ENCODE results near the gene SURF4. TPM values are rescaled to one million over a fixed set of nuclear protein-coding genes. Genes with fewer than 3 reads are reported as not detected.

SURF4 gene
- total RNA-seq, 2 experiments from 2014 or later, result 90.7 to 94.6 TPM

DNA sequence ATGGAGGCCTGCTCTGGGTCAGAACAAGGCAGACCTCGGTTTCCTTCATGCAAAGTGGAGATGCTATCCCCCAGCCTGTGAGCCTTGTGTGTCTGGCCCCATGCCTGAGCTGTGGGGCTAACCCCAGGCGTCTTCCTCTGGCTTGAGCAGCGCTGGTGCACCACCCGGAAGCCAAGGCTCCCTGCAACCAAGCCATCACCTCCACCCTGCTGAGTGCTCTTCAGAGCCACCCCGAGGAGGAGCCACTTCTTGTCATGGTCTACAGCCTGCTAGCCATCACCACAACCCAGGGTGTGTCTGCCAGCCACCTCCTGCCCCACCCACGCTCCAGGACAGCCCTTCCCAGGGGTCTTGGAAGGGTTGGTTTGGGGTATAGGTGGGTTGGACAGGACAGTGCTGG, 25.7 kb upstream of the SURF4 start:
- ChIA-PET CTCF (no interaction called here), POLR2A (no interaction called here)
- Histone ChIP-seq H3K4me3 (ENCODE audit: low read length) (no peak overlapping the region), H3K9me3 (ENCODE audit: control insufficient read depth in 1 of 2, insufficient read depth in 1 of 2, low read length in 2 of 2) (no peaks in the 10 kb centered on the region), H3K27me3 (ENCODE audit: control insufficient read depth in 1 of 2, insufficient read depth in 2 of 2, low read length in 2 of 2) (no peaks in the 10 kb centered on the region), H3K4me1 (ENCODE audit: insufficient read depth, low read length) (peaks cover 1% of the 10 kb centered on the region), H3K27ac (ENCODE audit: low read depth in 1 of 2, low read length in 2 of 2) (no peak overlapping the region), H3K36me3 (ENCODE audit: insufficient read depth, low read length) (peaks cover 20% of the 10 kb centered on the region)
- Mint-ChIP-seq H3K4me1 (ENCODE audit: low read depth) (peaks cover under 1% of the 10 kb centered on the region), H3K36me3 (ENCODE audit: low read depth) (peaks cover 24% of the 10 kb centered on the region), H3K9me3 (no peaks in the 10 kb centered on the region), H3K27me3 (no peaks in the 10 kb centered on the region), H3K27ac (no peak overlapping the region), H3K4me3 (no peak overlapping the region)
- no peak for DNase-seq
- TF ChIP-seq CTCF (IDR thresholded peaks at IDR 0.05), result no peak
- intact Hi-C loops (cut with DNase I, micrococcal nuclease), result loop anchor here in 1 of 2 experiments (10.0 kb wide), 1 partner anchor 323 kb away; no protein-coding TSS in a partner anchor
- no peak for ATAC-seq (ENCODE audit: poor library complexity)

GRCh38 chr9:133400292-133400691, 24.4 kb upstream of the SURF4 start:
- Mint-ChIP-seq H3K4me1 (ENCODE audit: low read depth) (no peaks in the 10 kb centered on the region), H3K9me3 (no peaks in the 10 kb centered on the region), H3K4me3 (no peak overlapping the region), H3K27me3 (no peaks in the 10 kb centered on the region), H3K27ac (no peak overlapping the region), H3K36me3 (ENCODE audit: low read depth) (peaks cover 11% of the 10 kb centered on the region)
- no peaks in the 10 kb centered on the region for H3K4me1 ChIP-seq (ENCODE audit: insufficient read depth, low read length)
- CTCF ChIA-PET, result no interaction called here
- ATAC-seq (ENCODE audit: poor library complexity) (no peak), DNase-seq (no peak)
- H3K27ac ChIP-seq (ENCODE audit: low read depth in 1 of 2, low read length in 2 of 2), result no peak overlapping the region
- TF ChIP-seq CTCF (IDR thresholded peaks at IDR 0.05), result no peak
- peaks cover 7% of the 10 kb centered on the region for H3K36me3 ChIP-seq (ENCODE audit: insufficient read depth, low read length)
- POLR2A ChIA-PET, result no interaction called here
- intact Hi-C loops (cut with DNase I, micrococcal nuclease), result loop anchor here in 1 of 2 experiments (10.0 kb wide), 1 partner anchor 325 kb away; no protein-coding TSS in a partner anchor
- no peaks in the 10 kb centered on the region for H3K9me3 ChIP-seq (ENCODE audit: control insufficient read depth in 1 of 2, insufficient read depth in 1 of 2, low read length in 2 of 2)
- H3K27me3 ChIP-seq (ENCODE audit: control insufficient read depth in 1 of 2, insufficient read depth in 2 of 2, low read length in 2 of 2), result no peaks in the 10 kb centered on the region
- H3K4me3 ChIP-seq (ENCODE audit: low read length), result no peak overlapping the region

GRCh38 chr9:133397895-133398294, 22.0 kb upstream of the SURF4 start:
- Mint-ChIP-seq H3K36me3 (ENCODE audit: low read depth) (no peaks in the 10 kb centered on the region), H3K27me3 (no peaks in the 10 kb centered on the region), H3K4me1 (ENCODE audit: low read depth) (no peaks in the 10 kb centered on the region), H3K4me3 (no peak overlapping the region), H3K27ac (no peak overlapping the region), H3K9me3 (no peaks in the 10 kb centered on the region)
- no peak for TF ChIP-seq CTCF (IDR thresholded peaks at IDR 0.05)
- no peak for ATAC-seq (ENCODE audit: poor library complexity)
- no peaks in the 10 kb centered on the region for H3K36me3 ChIP-seq (ENCODE audit: insufficient read depth, low read length)
- intact Hi-C loops (cut with DNase I, micrococcal nuclease), result no loop called here
- H3K4me1 ChIP-seq (ENCODE audit: insufficient read depth, low read length), result no peaks in the 10 kb centered on the region
- POLR2A ChIA-PET, result no interaction called here
- CTCF ChIA-PET, result no interaction called here
- H3K4me3 ChIP-seq (ENCODE audit: low read length), result no peak overlapping the region
- no peaks in the 10 kb centered on the region for H3K9me3 ChIP-seq (ENCODE audit: control insufficient read depth in 1 of 2, insufficient read depth in 1 of 2, low read length in 2 of 2)
- H3K27me3 ChIP-seq (ENCODE audit: control insufficient read depth in 1 of 2, insufficient read depth in 2 of 2, low read length in 2 of 2), result no peaks in the 10 kb centered on the region
- no peak overlapping the region for H3K27ac ChIP-seq (ENCODE audit: low read depth in 1 of 2, low read length in 2 of 2)
- DNase-seq, result no peak
